GM12801 (cell line): ENCODE measurements around the gene CDH10.

Experiments used
- TF ChIP-seq, protein P1 (sequence below): IDR thresholded peaks from one replicate; pipeline ENCODE4 v1.5.1; 2011; ENCODE audit warnings: control low read depth; ENCODE audit not compliant: insufficient read length; ENCODE audit errors: extremely low read depth

The CDH10 gene

DNA sequence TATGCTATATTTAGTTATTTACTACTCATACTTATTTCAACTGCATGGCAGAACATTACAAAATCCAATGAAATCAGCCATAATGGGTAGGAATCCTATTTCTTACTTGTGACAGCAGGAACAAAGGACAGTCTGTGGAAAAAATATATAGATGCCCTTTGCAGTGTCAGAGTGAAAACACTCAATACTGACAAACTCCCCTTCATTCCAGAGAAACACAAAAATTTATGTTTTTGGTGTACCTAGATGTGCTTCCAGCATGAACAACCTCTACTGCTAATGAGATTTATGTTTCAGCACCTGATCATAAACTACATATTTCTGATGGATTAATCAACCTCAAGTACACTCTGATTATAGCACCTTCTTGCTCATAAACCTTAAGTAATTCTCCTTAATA lies 132.4 kb downstream of the CDH10 start:
- TF ChIP-seq, protein P1, sequence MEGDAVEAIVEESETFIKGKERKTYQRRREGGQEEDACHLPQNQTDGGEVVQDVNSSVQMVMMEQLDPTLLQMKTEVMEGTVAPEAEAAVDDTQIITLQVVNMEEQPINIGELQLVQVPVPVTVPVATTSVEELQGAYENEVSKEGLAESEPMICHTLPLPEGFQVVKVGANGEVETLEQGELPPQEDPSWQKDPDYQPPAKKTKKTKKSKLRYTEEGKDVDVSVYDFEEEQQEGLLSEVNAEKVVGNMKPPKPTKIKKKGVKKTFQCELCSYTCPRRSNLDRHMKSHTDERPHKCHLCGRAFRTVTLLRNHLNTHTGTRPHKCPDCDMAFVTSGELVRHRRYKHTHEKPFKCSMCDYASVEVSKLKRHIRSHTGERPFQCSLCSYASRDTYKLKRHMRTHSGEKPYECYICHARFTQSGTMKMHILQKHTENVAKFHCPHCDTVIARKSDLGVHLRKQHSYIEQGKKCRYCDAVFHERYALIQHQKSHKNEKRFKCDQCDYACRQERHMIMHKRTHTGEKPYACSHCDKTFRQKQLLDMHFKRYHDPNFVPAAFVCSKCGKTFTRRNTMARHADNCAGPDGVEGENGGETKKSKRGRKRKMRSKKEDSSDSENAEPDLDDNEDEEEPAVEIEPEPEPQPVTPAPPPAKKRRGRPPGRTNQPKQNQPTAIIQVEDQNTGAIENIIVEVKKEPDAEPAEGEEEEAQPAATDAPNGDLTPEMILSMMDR, result no peak

DNA sequence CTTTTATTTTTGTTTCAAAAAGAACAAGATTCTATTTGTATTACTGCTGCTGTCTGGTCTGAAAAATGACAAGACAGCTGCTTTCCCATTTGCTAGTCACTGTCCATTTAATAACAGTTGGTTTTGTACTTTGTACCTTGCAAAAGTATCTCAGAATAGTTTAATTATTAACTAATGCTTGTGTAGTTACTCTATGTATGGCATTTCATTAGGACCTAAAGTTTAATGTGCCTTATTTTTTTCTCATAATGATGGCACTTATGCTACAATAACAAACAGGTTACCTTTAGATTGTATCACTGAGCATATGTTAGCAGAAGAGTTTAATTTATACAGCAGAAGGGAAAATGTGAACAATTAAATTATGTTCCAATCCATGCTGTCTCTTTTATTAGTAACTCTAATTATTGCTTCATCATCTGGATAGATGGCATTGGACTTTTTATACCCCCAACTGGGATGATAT lies 134.2 kb downstream of the CDH10 start:
- TF ChIP-seq, protein P1, result no peak

DNA sequence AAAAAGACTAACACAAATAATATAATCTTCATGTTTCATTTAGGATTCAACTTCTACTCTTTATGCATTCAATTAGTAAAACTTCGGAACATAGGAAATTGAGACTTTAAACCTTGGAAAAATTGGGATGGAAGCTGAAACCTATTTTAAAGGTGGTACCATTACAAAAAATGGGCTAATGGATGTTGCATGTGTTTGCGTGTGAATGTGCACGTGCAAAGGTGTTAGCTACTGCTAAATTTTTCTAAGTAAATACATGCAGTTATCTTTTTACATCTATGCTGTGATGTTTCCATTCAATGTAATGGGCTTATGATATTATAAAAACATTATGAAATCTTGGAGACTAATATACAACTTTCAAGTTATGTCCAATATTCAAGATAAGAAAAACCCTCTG lies 134.8 kb downstream of the CDH10 start:
- TF ChIP-seq, protein P1, result no peak

DNA sequence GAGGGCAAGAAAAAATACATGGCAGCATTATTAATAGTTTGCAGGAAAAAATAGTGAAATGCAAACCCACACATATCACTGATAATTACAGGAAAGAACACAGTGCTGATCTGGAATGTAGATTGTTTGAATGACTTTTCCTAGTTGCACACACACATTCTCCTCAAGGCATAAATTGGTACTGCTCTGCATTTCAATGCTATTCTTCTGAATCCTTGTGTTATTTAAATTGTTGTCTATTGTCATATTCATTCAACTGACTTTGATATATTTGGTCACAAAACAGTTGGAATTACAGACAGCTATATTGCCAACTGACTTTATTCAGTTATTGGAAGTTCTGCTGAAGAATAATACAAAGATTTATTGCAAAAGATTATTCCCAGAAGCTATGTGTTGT lies 139.5 kb downstream of the CDH10 start:
- TF ChIP-seq, protein P1, result no peak

DNA sequence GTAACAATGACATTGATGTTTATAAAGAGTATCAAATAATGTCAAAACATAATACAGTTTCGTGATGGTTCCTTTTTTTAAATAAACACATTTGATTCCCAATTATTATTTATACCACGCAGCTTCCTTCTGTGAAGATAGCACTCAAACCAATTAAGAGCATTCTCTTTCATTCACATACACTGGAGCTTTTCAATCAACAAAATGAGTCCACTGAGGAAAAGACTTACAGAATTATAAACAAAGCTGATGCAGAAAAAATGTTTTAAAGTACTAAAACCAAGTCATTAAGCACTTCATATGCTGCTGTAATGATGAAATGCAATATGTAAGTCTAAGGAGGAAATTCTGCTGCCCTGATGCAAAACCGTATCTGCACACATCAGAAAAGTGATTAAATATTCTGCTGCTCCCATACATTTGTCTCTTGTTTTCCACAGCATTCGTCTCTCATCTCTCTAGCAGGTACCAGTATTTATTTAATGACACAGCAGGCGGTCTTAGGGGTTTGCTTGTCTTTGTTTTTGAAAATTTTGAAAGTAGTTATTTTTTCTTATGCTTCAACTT lies 147.1 kb downstream of the CDH10 start:
- TF ChIP-seq, protein P1, result no peak

DNA sequence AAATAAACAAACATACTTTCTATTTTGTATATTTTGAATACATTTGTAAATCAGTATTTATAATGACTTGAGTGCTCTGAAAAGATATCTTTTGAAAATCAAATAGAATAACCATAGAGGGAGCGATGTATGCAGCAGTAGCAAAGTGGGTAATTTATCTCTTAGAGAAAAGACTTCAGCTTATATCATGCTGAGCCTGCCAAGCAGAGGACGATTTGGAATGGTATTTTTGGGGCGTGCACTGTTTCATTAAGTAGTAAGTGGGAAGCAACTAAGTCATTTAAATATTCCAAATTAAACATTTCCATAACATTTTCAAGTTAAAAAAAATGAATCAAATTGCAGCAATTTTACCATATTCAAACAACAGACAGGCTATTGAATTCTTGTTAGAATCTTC lies 147.6 kb downstream of the CDH10 start:
- TF ChIP-seq, protein P1, result no peak

DNA sequence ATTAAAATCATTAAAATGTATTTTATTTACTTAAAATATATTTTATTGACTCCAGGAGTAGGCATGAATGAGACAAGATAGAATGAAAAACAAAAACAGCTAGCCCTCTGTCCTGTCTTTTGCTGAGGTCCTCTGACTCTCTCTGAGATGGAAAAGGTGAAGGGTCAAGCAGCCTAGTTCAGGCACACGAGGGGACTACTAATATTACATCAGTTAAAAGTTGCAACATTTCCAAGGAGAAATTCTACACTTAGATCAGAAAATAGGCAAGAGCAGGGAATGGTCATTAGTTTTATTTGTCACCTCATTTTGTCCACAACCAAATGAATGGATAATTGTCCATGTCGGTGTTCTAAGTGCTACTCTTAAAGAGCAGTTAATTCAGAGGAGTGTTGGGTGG lies 148.5 kb downstream of the CDH10 start:
- TF ChIP-seq, protein P1, result no peak
